ENCODE data around the gene F10. TPM values are rescaled to one million over a fixed set of nuclear protein-coding genes. Genes with fewer than 3 reads are reported as not detected.

F10 gene
- total and polyA plus RNA-seq, 2 of the 13 experiments (the other 11 are each of a cell fraction or from before 2014, with no cell fraction given), result 58.4 to 237 TPM

- TF ChIP-seq, protein P1, sequence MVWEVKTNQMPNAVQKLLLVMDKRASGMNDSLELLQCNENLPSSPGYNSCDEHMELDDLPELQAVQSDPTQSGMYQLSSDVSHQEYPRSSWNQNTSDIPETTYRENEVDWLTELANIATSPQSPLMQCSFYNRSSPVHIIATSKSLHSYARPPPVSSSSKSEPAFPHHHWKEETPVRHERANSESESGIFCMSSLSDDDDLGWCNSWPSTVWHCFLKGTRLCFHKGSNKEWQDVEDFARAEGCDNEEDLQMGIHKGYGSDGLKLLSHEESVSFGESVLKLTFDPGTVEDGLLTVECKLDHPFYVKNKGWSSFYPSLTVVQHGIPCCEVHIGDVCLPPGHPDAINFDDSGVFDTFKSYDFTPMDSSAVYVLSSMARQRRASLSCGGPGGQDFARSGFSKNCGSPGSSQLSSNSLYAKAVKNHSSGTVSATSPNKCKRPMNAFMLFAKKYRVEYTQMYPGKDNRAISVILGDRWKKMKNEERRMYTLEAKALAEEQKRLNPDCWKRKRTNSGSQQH (CRISPR knock-in tag; IDR thresholded peaks at IDR 0.05; ENCODE audit: low read depth), result peak; percentile 70; the same call in 1 of the 2 replicates
- TF ChIP-seq ZNF251 (CRISPR knock-in tag; IDR thresholded peaks at IDR 0.05), result no peak
- TF ChIP-seq PPARG (CRISPR knock-in tag; conservative IDR thresholded peaks at IDR 0.05), result peak; percentile 92
- TF ChIP-seq THRA (CRISPR knock-in tag; IDR thresholded peaks at IDR 0.05; ENCODE audit: borderline replicate concordance), result peak; percentile 75; the same call in 1 of the 2 replicates
- TF ChIP-seq FOXA3 (CRISPR knock-in tag; IDR thresholded peaks at IDR 0.05), result peak; percentile 97
- TF ChIP-seq ARNT (IDR thresholded peaks at IDR 0.05), result no peak
- TF ChIP-seq PHF5A (CRISPR knock-in tag; IDR thresholded peaks at IDR 0.05; ENCODE audit: low read depth, unreplicated experiment), result no peak
- TF ChIP-seq SSRP1 (CRISPR knock-in tag; IDR thresholded peaks at IDR 0.05), result 0 out of 2 replicates have a peak, but pooled peaks have one; percentile 62
- no peak for TF ChIP-seq ZBTB26 (CRISPR knock-in tag; IDR thresholded peaks at IDR 0.05; ENCODE audit: borderline replicate concordance)
- no peak for TF ChIP-seq ZNF598 (CRISPR knock-in tag; IDR thresholded peaks at IDR 0.05; ENCODE audit: borderline replicate concordance)
- no peak for TF ChIP-seq CREB3 (CRISPR knock-in tag; IDR thresholded peaks at IDR 0.05)
- peak; percentile 47; the same call in 1 of the 2 replicates for TF ChIP-seq REPIN1 (CRISPR knock-in tag; IDR thresholded peaks at IDR 0.05; ENCODE audit: borderline replicate concordance, low read depth)
- TF ChIP-seq, protein P2, sequence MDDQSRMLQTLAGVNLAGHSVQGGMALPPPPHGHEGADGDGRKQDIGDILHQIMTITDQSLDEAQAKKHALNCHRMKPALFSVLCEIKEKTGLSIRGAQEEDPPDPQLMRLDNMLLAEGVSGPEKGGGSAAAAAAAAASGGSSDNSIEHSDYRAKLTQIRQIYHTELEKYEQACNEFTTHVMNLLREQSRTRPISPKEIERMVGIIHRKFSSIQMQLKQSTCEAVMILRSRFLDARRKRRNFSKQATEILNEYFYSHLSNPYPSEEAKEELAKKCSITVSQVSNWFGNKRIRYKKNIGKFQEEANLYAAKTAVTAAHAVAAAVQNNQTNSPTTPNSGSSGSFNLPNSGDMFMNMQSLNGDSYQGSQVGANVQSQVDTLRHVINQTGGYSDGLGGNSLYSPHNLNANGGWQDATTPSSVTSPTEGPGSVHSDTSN (CRISPR knock-in tag; IDR thresholded peaks at IDR 0.05; ENCODE audit: borderline replicate concordance), result no peak
- TF ChIP-seq ZNF644 (CRISPR knock-in tag; IDR thresholded peaks at IDR 0.05; ENCODE audit: low read depth), result peak; percentile 91
- TF ChIP-seq, protein P3, sequence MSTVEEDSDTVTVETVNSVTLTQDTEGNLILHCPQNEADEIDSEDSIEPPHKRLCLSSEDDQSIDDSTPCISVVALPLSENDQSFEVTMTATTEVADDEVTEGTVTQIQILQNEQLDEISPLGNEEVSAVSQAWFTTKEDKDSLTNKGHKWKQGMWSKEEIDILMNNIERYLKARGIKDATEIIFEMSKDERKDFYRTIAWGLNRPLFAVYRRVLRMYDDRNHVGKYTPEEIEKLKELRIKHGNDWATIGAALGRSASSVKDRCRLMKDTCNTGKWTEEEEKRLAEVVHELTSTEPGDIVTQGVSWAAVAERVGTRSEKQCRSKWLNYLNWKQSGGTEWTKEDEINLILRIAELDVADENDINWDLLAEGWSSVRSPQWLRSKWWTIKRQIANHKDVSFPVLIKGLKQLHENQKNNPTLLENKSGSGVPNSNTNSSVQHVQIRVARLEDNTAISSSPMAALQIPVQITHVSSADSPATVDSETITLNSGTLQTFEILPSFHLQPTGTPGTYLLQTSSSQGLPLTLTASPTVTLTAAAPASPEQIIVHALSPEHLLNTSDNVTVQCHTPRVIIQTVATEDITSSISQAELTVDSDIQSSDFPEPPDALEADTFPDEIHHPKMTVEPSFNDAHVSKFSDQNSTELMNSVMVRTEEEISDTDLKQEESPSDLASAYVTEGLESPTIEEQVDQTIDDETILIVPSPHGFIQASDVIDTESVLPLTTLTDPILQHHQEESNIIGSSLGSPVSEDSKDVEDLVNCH (CRISPR knock-in tag; IDR thresholded peaks at IDR 0.05), result no peak
- 0 out of 2 replicates have a peak, but pooled peaks have one; percentile 55 for TF ChIP-seq CBX5 (CRISPR knock-in tag; IDR thresholded peaks at IDR 0.05; ENCODE audit: borderline replicate concordance)
- TF ChIP-seq MAZ (IDR thresholded peaks at IDR 0.05; ENCODE audit: borderline replicate concordance, low read depth, low read length), result no peak
- peak; percentile 46 for TF ChIP-seq MAZ (CRISPR knock-in tag; IDR thresholded peaks at IDR 0.05; ENCODE audit: low read depth)
- peak; percentile 94 for TF ChIP-seq NFIC (IDR thresholded peaks at IDR 0.05; ENCODE audit: low read length)
These were observed 16.4 kb downstream of the F10 start (continued) for GRCh38 chr13:113138792-113139551.
